Activated CD4-positive, alpha-beta memory T cell treated with anti-CD3 and anti-CD28 coated beads, Interleukin-2, amount 10 ng/mL, durations not matched to agents 7 days and 5 days (primary cell): ENCODE results near the gene L3MBTL2. TPM values are rescaled to one million over a fixed set of nuclear protein-coding genes. Genes with fewer than 3 reads are reported as not detected.
"Not testable (repeated sequence)": the region's sequence is repeated elsewhere in the genome, so short reads cannot be mapped to it uniquely, and the experiment has no call there.

Experiments used
- CTCF ChIA-PET: fragments of 350-600 bp; sonication (Branson Sonifier 250); formaldehyde crosslinking; loops from one replicate; lab custom pipeline; 2021; ENCODE audit warnings: antibody characterized with exemption, inconsistent platforms; lab: Charles Lee
- POLR2A ChIA-PET: fragments of 350-600 bp; sonication (Branson Sonifier 250); formaldehyde crosslinking; loops from one replicate; lab custom pipeline; 2021; ENCODE audit warnings: antibody characterized with exemption; lab: Charles Lee
- DNase-seq: peaks from one replicate; pipeline ENCODE4 v3.0.0-alpha.2; 2020
- H3K27ac Mint-ChIP-seq: one replicate; pipeline ENCODE4 v1.8.0; 2021; ENCODE audit warnings: mild to moderate bottlenecking, mixed read lengths
- H3K27me3 Mint-ChIP-seq: one replicate; pipeline ENCODE4 v1.8.0; 2021; ENCODE audit warnings: mixed read lengths
- H3K36me3 Mint-ChIP-seq: one replicate; pipeline ENCODE4 v1.8.0; 2021; ENCODE audit warnings: low read depth, mixed read lengths
- H3K4me1 Mint-ChIP-seq: one replicate; pipeline ENCODE4 v1.8.0; 2021; ENCODE audit warnings: mixed read lengths
- H3K4me3 Mint-ChIP-seq: one replicate; pipeline ENCODE4 v1.8.0; 2021; ENCODE audit warnings: mild to moderate bottlenecking, mixed read lengths
- H3K9me3 Mint-ChIP-seq: one replicate; pipeline ENCODE4 v1.8.0; 2021; ENCODE audit warnings: mixed read lengths
- total RNA-seq, 2 experiments: library from RNA; stranded (reverse); gene quantifications; one replicate each; pipeline ENCODE4 v1.2.3, GENCODE V29; 2021

The L3MBTL2 gene
- 10 to 100 TPM; 25.9 to 30.7 TPM for total RNA-seq

GRCh38 chr22:41204992-41205900 is at the start of gene L3MBTL2:
Gene L3MBTL2, plus strand, starts transcription at chr22:41205312. Its CDS starts 51 bp downstream, at chr22:41205363.
- DNase-seq: peak; percentile 99
- Mint-ChIP-seq H3K27ac (peak within 1 kb of the TSS; percentile 82), H3K4me1 (peaks cover 34% of the 10 kb centered on the region), H3K36me3 (peaks cover 21% of the 10 kb centered on the region), H3K9me3 (no peaks in the 10 kb centered on the region), H3K4me3 (peak within 1 kb of the TSS; percentile 90), H3K27me3 (peaks cover 21% of the 10 kb centered on the region)
- ChIA-PET CTCF (interaction anchor here (1.0 kb wide), 1 partner anchor 33 kb away, joined by 4 read pairs; no protein-coding TSS in a partner anchor), POLR2A (no interaction called here)

- no peaks in the 10 kb centered on the region for H3K27me3 Mint-ChIP-seq
- H3K36me3 Mint-ChIP-seq: peaks cover 81% of the 10 kb centered on the region
- no peak for DNase-seq
- no peak overlapping the region for H3K4me3 Mint-ChIP-seq
- H3K4me1 Mint-ChIP-seq: no peaks in the 10 kb centered on the region
- H3K27ac Mint-ChIP-seq: no peak overlapping the region
- ChIA-PET CTCF (interaction anchor here (0.7 to 1.4 kb wide), 2 partner anchors 15 to 81 kb away, joined by 3 read pairs; no protein-coding TSS in a partner anchor), POLR2A (no interaction called here)
- H3K9me3 Mint-ChIP-seq: no peaks in the 10 kb centered on the region
Observed at GRCh38 chr22:41157083-41157482, 48.0 kb upstream of the L3MBTL2 start.

GRCh38 chr22:41169157-41169556 is 36.0 kb upstream of the L3MBTL2 start:
- DNase-seq: no peak
- ChIA-PET CTCF (interaction anchor here (0.7 to 0.8 kb wide), 2 partner anchors 68 to 246 kb away, joined by 3 read pairs; no protein-coding TSS in a partner anchor), POLR2A (no interaction called here)
- H3K36me3 Mint-ChIP-seq: peaks cover 62% of the 10 kb centered on the region
- no peak overlapping the region for H3K27ac Mint-ChIP-seq
- H3K4me1 Mint-ChIP-seq: no peaks in the 10 kb centered on the region
- H3K27me3 Mint-ChIP-seq: no peaks in the 10 kb centered on the region
- no peaks in the 10 kb centered on the region for H3K9me3 Mint-ChIP-seq
- H3K4me3 Mint-ChIP-seq: no peak overlapping the region

GRCh38 chr22:41171996-41172395 is 33.1 kb upstream of the L3MBTL2 start:
- POLR2A ChIA-PET: interaction anchor here (0.8 kb wide), 1 partner anchor 25 kb away, joined by 3 read pairs; no protein-coding TSS in a partner anchor
- no peaks in the 10 kb centered on the region for H3K27me3 Mint-ChIP-seq
- CTCF ChIA-PET: interaction anchor here (0.5 kb wide), 1 partner anchor 15 kb away, joined by 3 read pairs; no protein-coding TSS in a partner anchor
- peaks cover 8% of the 10 kb centered on the region for H3K4me1 Mint-ChIP-seq
- H3K9me3 Mint-ChIP-seq: no peaks in the 10 kb centered on the region
- H3K27ac Mint-ChIP-seq: no peak overlapping the region
- H3K36me3 Mint-ChIP-seq: peaks cover 69% of the 10 kb centered on the region
- no peak overlapping the region for H3K4me3 Mint-ChIP-seq
- DNase-seq: no peak

DNA sequence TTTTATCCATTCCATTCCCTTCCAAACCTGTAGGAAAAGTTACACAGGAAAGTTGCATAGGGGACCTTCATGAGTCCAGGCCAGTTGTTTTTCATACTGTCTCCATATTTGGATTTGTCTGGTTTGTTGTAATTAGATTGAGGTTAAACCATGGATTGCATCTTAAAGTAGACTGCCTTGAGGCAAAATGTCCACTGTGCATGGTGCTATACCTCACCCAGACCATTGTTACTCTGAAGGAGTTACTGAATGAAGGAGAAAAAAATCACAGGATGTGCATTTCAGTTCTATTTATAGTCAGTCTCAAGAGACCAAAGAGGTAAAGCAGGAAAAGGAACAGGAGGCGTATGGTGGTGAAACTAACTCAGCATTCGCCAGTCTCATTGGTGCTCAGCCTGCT is 29.6 kb upstream of the L3MBTL2 start:
- H3K27me3 Mint-ChIP-seq: no peaks in the 10 kb centered on the region
- no peak for DNase-seq
- H3K27ac Mint-ChIP-seq: no peak overlapping the region
- no peak overlapping the region for H3K4me3 Mint-ChIP-seq
- peaks cover 8% of the 10 kb centered on the region for H3K4me1 Mint-ChIP-seq
- POLR2A ChIA-PET: no interaction called here
- H3K36me3 Mint-ChIP-seq: peaks cover 66% of the 10 kb centered on the region
- no peaks in the 10 kb centered on the region for H3K9me3 Mint-ChIP-seq
- CTCF ChIA-PET: no interaction called here

GRCh38 chr22:41177040-41177621 is 28.0 kb upstream of the L3MBTL2 start:
- Mint-ChIP-seq H3K27me3 (no peaks in the 10 kb centered on the region), H3K4me3 (no peak overlapping the region), H3K9me3 (no peaks in the 10 kb centered on the region), H3K4me1 (peaks cover 8% of the 10 kb centered on the region), H3K27ac (no peak overlapping the region), H3K36me3 (peaks cover 60% of the 10 kb centered on the region)
- CTCF ChIA-PET: no interaction called here
- POLR2A ChIA-PET: no interaction called here
- DNase-seq: no peak

GRCh38 chr22:41177622-41178424 is 27.3 kb upstream of the L3MBTL2 start:
- Mint-ChIP-seq H3K4me3 (no peak overlapping the region), H3K27me3 (no peaks in the 10 kb centered on the region), H3K36me3 (peaks cover 56% of the 10 kb centered on the region), H3K27ac (no peak overlapping the region), H3K4me1 (peaks cover 8% of the 10 kb centered on the region), H3K9me3 (no peaks in the 10 kb centered on the region)
- no peak for DNase-seq
- CTCF ChIA-PET: no interaction called here
- POLR2A ChIA-PET: no interaction called here

DNA sequence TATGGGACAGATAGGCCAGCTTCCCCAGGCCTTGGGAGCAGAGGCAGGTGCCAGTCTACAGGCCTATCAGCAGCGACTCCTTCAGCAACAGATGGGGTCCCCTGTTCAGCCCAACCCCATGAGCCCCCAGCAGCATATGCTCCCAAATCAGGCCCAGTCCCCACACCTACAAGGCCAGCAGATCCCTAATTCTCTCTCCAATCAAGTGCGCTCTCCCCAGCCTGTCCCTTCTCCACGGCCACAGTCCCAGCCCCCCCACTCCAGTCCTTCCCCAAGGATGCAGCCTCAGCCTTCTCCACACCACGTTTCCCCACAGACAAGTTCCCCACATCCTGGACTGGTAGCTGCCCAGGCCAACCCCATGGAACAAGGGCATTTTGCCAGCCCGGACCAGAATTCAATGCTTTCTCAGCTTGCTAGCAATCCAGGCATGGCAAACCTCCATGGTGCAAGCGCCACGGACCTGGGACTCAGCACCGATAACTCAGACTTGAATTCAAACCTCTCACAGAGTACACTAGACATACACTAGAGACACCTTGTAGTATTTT is 26.6 kb upstream of the L3MBTL2 start:
- ChIA-PET POLR2A (no interaction called here), CTCF (no interaction called here)
- H3K9me3 Mint-ChIP-seq: no peaks in the 10 kb centered on the region
- peaks cover 8% of the 10 kb centered on the region for H3K4me1 Mint-ChIP-seq
- DNase-seq: no peak
- H3K4me3 Mint-ChIP-seq: no peak overlapping the region
- H3K27me3 Mint-ChIP-seq: no peaks in the 10 kb centered on the region
- peaks cover 49% of the 10 kb centered on the region for H3K36me3 Mint-ChIP-seq
- H3K27ac Mint-ChIP-seq: no peak overlapping the region

DNA sequence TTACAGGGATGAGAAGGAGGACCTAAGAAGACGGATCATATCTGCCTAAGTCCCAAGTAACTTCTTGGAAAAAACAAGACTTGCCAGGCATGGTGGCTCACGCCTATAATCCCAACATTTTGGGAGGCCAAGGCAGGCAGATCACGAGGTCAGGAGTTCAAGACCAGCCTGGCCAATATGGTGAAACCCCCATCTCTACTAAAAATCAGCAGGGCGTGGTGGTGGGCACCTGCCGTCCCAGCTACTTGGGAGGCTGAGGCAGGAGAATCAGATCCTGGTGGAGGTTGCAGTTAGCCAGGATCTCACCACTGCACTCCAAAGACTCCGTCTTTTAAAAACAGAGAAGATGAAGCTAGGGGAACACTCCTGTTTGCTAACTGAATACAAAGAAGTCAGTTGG is 24.8 kb upstream of the L3MBTL2 start:
- not testable (repeated sequence) for H3K4me1 Mint-ChIP-seq, H3K27ac Mint-ChIP-seq, H3K9me3 Mint-ChIP-seq, H3K27me3 Mint-ChIP-seq, DNase-seq, H3K4me3 Mint-ChIP-seq
- H3K36me3 Mint-ChIP-seq: peaks cover 36% of the 10 kb centered on the region
- POLR2A ChIA-PET: interaction anchor here (0.7 to 0.8 kb wide), 2 partner anchors 128 to 229 kb away, joined by 3 read pairs; partner anchors contain the start of gene RBX1
- CTCF ChIA-PET: interaction anchor here (0.8 to 1.3 kb wide), 2 partner anchors 229 to 487 kb away, joined by 3 read pairs; partner anchors contain the start of gene RBX1

DNA sequence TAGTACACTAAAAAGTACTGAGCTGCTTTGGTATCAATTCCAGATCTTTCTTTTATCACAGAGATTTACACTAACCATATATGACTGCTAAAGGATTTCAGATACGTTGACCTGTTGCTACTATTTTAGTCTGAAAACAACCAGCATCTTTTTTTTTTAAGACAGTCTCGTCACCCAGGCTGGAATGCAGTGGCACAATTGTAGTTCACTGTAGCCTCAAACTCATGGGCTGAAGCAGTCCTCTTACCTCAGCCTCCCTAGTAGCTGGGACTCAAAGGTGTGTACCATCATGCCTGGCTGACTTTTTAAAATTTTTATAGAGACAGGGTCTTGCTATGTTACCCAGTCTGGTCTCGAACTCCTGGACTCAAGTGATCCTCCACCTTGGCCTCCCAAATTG is 24.2 kb upstream of the L3MBTL2 start:
- no peak overlapping the region for H3K4me3 Mint-ChIP-seq
- no peak for DNase-seq
- ChIA-PET POLR2A (interaction anchor here (0.7 to 1.2 kb wide), 3 partner anchors 129 to 258 kb away, joined by 3 read pairs; partner anchors contain the start of gene RBX1), CTCF (interaction anchor here (0.8 to 1.3 kb wide), 2 partner anchors 229 to 486 kb away, joined by 3 read pairs; partner anchors contain the start of gene RBX1)
- peaks cover 31% of the 10 kb centered on the region for H3K36me3 Mint-ChIP-seq
- H3K9me3 Mint-ChIP-seq: no peaks in the 10 kb centered on the region
- no peak overlapping the region for H3K27ac Mint-ChIP-seq
- H3K4me1 Mint-ChIP-seq: peaks cover 1% of the 10 kb centered on the region
- H3K27me3 Mint-ChIP-seq: no peaks in the 10 kb centered on the region

- no peaks in the 10 kb centered on the region for H3K27me3 Mint-ChIP-seq
- no peaks in the 10 kb centered on the region for H3K4me1 Mint-ChIP-seq
- H3K4me3 Mint-ChIP-seq: no peak overlapping the region
- H3K36me3 Mint-ChIP-seq: peaks cover 26% of the 10 kb centered on the region
- ChIA-PET CTCF (interaction anchor here (0.9 to 1.3 kb wide), 2 partner anchors 258 to 485 kb away, joined by 3 read pairs; no protein-coding TSS in a partner anchor), POLR2A (interaction anchor here (1.2 kb wide), 1 partner anchor 259 kb away, joined by 3 read pairs; no protein-coding TSS in a partner anchor)
- DNase-seq: no peak
- H3K9me3 Mint-ChIP-seq: no peaks in the 10 kb centered on the region
- no peak overlapping the region for H3K27ac Mint-ChIP-seq
Observed at GRCh38 chr22:41181349-41182241, 23.5 kb upstream of the L3MBTL2 start.
